ENCODE results near the gene STK16.

The STK16 gene

DNA sequence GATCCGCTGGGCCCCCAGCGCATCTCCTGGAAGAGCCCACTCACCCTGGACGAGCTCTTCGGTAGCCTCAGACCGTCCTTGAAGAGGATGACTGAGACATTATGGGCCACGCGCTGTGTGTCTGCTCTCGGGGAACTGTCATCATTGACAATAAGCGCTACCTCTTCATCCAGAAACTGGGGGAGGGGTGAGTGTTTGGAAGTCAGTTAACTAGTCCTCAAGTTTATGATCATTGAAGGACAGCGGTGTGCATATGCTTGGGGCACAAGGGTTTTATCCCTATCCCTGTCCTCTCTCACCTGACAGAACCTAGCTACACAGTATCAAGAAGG is 586 bp downstream of the STK16 start:
- TF ChIP-seq, protein P1, sequence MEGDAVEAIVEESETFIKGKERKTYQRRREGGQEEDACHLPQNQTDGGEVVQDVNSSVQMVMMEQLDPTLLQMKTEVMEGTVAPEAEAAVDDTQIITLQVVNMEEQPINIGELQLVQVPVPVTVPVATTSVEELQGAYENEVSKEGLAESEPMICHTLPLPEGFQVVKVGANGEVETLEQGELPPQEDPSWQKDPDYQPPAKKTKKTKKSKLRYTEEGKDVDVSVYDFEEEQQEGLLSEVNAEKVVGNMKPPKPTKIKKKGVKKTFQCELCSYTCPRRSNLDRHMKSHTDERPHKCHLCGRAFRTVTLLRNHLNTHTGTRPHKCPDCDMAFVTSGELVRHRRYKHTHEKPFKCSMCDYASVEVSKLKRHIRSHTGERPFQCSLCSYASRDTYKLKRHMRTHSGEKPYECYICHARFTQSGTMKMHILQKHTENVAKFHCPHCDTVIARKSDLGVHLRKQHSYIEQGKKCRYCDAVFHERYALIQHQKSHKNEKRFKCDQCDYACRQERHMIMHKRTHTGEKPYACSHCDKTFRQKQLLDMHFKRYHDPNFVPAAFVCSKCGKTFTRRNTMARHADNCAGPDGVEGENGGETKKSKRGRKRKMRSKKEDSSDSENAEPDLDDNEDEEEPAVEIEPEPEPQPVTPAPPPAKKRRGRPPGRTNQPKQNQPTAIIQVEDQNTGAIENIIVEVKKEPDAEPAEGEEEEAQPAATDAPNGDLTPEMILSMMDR (IDR thresholded peaks at IDR 0.05; ENCODE audit: control insufficient read depth, insufficient read depth, low read depth, low read length, missing control alignments), result no peak
- H3K4me3 ChIP-seq (ENCODE audit: control insufficient read depth, low read depth, low read length), result peak overlapping the region; percentile 60
- DNase-seq (ENCODE audit: low read depth), result no peak

- DNase-seq (ENCODE audit: low read depth), result no peak
- TF ChIP-seq, protein P1 (IDR thresholded peaks at IDR 0.05; ENCODE audit: control insufficient read depth, insufficient read depth, low read depth, low read length, missing control alignments), result no peak
- H3K4me3 ChIP-seq (ENCODE audit: control insufficient read depth, low read depth, low read length), result no peak overlapping the region
Observed at GRCh38 chr2:219246559-219246958, 1.3 kb downstream of the STK16 start.

DNA sequence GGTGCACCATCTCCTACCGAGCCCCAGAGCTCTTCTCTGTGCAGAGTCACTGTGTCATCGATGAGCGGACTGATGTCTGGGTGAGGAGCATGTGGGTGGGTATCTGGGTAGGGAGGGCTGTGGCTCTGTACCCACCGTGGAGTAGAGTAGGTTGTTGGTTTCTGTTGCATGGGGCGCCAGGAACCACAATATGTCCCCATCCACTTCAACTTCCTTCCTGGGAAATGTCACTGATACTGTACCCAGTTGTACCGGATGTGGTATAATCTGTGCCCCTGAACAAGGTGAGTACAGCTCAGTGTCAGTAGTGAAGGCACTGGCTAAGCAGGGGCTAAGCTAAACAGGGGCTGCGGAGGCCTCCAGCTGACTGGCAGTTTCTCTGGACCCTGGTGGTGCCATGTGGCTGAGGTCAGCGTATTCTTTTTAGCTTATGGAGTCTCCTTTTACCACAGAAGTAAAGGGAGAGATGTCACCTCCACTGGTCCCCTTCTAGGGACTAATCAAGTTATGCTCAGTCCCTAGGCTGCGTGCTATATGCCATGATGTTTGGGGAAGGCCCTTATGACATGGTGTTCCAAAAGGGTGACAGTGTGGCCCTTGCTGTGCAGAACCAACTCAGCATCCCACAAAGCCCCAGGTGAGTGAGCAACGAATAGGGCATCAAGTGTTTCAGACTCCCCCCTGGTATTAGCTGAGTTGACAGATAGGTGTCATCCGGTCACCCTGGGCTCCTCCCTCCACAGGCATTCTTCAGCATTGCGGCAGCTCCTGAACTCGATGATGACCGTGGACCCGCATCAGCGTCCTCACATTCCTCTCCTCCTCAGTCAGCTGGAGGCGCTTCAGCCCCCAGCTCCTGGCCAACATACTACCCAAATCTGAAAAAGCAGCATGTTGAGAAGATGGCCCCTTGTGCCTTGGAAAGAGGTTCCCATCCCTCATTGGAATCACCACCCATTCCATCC is 2.7 kb downstream of the STK16 start:
- no peak overlapping the region for H3K4me3 ChIP-seq (ENCODE audit: control insufficient read depth, low read depth, low read length)
- no peak for DNase-seq (ENCODE audit: low read depth)
- TF ChIP-seq, protein P1 (IDR thresholded peaks at IDR 0.05; ENCODE audit: control insufficient read depth, insufficient read depth, low read depth, low read length, missing control alignments), result no peak

DNA sequence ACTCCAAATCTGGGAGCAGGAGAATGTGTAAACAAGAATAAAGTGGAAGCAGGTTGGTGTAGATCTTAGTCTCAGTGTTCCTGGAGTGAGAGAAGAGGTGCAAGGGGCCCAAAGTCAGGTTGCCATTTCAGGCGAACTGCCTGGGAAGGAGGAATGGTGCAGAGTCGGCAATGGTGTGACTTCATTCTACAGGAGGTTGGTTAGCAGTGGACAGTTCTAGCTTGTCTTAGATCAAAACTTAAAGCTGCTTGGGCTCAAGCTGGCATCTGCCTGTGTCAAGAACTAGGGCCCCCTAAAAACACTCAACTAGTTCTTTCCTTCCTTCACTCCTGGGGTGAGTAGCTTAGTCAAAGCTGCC is 3.5 kb downstream of the STK16 start:
- H3K4me3 ChIP-seq (ENCODE audit: control insufficient read depth, low read depth, low read length), result no peak overlapping the region
- TF ChIP-seq, protein P1 (IDR thresholded peaks at IDR 0.05; ENCODE audit: control insufficient read depth, insufficient read depth, low read depth, low read length, missing control alignments), result no peak
- no peak for DNase-seq (ENCODE audit: low read depth)

- no peak overlapping the region for H3K4me3 ChIP-seq (ENCODE audit: control insufficient read depth, low read depth, low read length)
- DNase-seq (ENCODE audit: low read depth), result peak; percentile 47
- TF ChIP-seq, protein P1 (IDR thresholded peaks at IDR 0.05; ENCODE audit: control insufficient read depth, insufficient read depth, low read depth, low read length, missing control alignments), result no peak
Observed at GRCh38 chr2:219249203-219249980, 4.1 kb downstream of the STK16 start.

DNA sequence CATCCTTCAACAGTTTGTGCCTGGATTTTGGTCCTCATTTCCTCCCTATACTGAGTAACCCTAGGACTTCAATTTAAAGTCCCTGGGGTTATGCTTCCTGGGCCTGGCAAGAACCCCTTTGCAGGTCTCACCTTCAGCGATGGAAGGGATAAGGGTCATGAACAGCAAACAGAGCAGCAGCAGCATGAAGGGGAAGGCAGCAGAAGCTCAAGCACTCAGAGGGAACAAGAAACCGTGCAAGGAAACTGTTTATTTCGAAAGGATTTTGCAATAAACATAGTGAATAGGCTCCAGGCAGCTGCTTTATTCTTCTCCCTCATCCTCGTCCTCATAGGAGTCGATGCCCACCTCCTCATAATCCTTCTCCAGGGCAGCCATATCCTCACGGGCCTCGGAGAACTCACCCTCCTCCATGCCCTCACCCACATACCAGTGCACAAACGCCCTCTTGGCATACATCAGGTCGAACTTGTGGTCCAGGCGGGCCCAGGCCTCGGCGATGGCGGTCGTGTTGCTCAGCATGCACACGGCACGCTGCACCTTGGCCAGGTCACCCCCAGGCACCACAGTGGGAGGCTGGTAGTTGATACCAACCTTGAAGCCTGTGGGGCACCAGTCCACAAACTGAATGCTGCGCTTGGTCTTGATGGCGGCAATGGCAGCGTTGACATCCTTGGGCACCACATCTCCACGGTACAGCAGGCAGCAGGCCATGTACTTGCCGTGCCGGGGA is 4.9 kb downstream of the STK16 start:
- TF ChIP-seq, protein P1 (IDR thresholded peaks at IDR 0.05; ENCODE audit: control insufficient read depth, insufficient read depth, low read depth, low read length, missing control alignments), result no peak
- DNase-seq (ENCODE audit: low read depth), result no peak
- H3K4me3 ChIP-seq (ENCODE audit: control insufficient read depth, low read depth, low read length), result no peak overlapping the region
